Measurements from ENCODE around the gene HS3ST2.
"Not testable (repeated sequence)": the region's sequence is repeated elsewhere in the genome, so short reads cannot be mapped to it uniquely, and the experiment has no call there.

The HS3ST2 gene

DNA sequence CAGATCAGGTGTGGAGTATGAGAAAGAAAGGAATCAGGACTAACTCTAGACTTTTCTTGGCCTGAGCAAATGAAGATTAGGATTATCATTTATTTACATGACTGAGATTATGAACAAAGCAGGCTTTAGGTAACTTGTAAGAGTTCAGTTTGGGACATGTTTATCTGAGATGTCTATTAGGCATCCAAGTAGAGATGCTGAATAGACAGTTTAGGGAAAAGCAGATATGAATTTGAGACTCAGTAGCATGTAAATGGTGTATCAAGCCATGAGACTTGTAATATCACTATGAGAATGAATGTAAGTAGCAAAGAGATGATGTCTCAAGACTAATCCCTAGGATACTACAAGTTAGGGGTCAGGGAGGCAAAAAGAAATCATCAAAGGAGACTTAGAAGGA is 8.6 kb upstream of the HS3ST2 start:
- TF ChIP-seq TAF1 (IDR thresholded peaks at IDR 0.05; ENCODE audit: low read depth, low read length), result no peak
- FAIRE-seq, result no peak
- DNase-seq (ENCODE audit: insufficient read length, low spot score), result no peak

DNA sequence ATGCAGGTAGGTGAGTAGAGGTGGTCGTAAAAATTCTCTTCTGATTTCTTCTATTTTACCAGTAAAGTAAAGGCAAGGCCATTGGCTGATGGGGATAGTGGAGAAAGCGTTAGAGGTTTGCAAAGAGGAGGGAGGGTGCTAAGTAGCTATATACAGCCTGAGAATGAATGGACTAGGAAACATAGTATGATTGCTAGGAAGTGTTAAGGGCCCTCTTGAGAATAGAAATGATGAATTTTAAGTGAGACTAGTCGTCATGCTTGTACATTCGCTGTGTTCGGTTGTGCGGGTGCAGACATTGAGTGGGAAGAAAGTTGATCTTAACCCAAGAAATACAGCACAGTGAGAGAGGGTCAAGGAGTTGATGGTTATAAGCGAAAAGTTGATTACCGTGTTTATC is 7.2 kb upstream of the HS3ST2 start:
- FAIRE-seq, result no peak

DNA sequence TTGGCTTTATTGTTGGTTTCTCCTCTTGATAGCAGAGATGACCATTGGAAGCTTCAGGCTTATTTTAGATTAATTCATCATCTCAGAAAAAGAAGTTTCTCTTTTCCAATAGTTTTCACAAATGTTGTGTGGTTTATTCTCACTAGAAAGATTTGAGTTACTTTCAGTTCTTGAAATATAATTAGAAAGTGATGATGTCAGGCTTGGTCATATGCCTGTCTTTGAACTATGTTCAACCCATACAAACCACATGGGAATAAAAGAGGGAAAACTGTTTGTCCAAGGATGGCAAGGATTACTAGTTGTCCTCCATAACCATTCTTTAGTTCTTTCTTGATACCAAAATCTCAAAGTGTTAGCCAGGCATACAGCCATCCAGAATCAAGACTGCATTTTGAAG is 3.7 kb upstream of the HS3ST2 start:
- FAIRE-seq (no peak), DNase-seq (ENCODE audit: insufficient read length, low spot score) (no peak)
- TF ChIP-seq PAX5 (IDR thresholded peaks at IDR 0.05; ENCODE audit: insufficient read depth, low read length, severe bottlenecking), result no peak
- no peak for TF ChIP-seq SPI1 (IDR thresholded peaks at IDR 0.05; ENCODE audit: low read depth, low read length)
- no peak for TF ChIP-seq POU2F2 (IDR thresholded peaks at IDR 0.05; ENCODE audit: low read depth, low read length)
- no peak for TF ChIP-seq POLR2AphosphoS5 (IDR thresholded peaks at IDR 0.05; ENCODE audit: low read depth, low read length)
- no peak for TF ChIP-seq POLR2A (IDR thresholded peaks at IDR 0.05; ENCODE audit: low read depth, low read length)
- TF ChIP-seq TAF1 (IDR thresholded peaks at IDR 0.05; ENCODE audit: low read depth, low read length), result no peak

More for the DNA sequence above, 7.2 kb upstream of the HS3ST2 start:
- TF ChIP-seq POLR2AphosphoS5 (IDR thresholded peaks at IDR 0.05; ENCODE audit: low read depth, low read length) (no peak), POU2F2 (IDR thresholded peaks at IDR 0.05; ENCODE audit: low read depth, low read length) (no peak), TAF1 (IDR thresholded peaks at IDR 0.05; ENCODE audit: low read depth, low read length) (no peak), PAX5 (IDR thresholded peaks at IDR 0.05; ENCODE audit: insufficient read depth, low read length, severe bottlenecking) (no peak), SPI1 (IDR thresholded peaks at IDR 0.05; ENCODE audit: low read depth, low read length) (no peak), POLR2A (IDR thresholded peaks at IDR 0.05; ENCODE audit: low read depth, low read length) (no peak)
- DNase-seq (ENCODE audit: insufficient read length, low spot score), result no peak

DNA sequence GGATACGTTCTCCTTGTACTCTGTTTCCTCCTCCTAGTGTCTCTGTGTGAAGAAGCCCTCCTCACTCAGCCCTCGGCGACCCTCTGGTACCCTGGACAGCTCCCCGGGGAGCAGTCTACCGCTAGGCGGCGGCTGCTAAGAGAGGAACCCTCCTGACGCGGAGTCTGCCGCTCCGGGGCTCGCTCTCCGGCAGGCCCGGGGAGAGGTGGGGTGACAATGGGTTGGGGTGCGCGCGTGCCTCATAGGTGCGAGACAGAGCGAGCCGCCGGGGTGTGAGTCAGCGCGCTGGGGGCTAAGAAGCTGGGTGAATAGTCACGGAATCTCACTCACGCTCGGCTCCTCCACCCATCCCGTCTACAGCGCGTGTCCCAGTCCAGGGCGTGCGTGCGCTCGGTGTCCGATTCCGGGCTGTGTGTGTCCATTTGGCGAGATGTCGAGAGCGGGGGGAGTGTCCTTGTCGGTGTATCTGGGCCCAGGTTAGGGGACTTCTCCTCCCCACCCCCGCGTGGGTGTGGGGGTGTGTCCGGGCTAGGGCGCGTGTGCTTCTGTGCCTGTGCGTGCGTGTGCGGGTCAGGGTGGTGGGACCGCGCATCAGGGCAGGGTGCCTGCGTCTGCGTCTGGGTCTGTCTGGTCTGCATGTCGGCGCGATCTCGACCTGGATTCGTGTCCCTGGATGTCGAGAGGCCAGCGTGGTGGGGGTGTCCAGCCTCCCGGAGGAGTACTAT is 577 bp upstream of the HS3ST2 start:
- TF ChIP-seq POU2F2 (IDR thresholded peaks at IDR 0.05; ENCODE audit: low read depth, low read length) (no peak), POLR2A (IDR thresholded peaks at IDR 0.05; ENCODE audit: low read depth, low read length) (no peak), PAX5 (IDR thresholded peaks at IDR 0.05; ENCODE audit: insufficient read depth, low read length, severe bottlenecking) (no peak), POLR2AphosphoS5 (IDR thresholded peaks at IDR 0.05; ENCODE audit: low read depth, low read length) (no peak), TAF1 (IDR thresholded peaks at IDR 0.05; ENCODE audit: low read depth, low read length) (no peak), SPI1 (IDR thresholded peaks at IDR 0.05; ENCODE audit: low read depth, low read length) (no peak)
- no peak for FAIRE-seq
- DNase-seq (ENCODE audit: insufficient read length, low spot score), result peak; percentile 36

GRCh38 chr16:22814711-22815105 is 746 bp downstream of the HS3ST2 start:
- TF ChIP-seq PAX5 (IDR thresholded peaks at IDR 0.05; ENCODE audit: insufficient read depth, low read length, severe bottlenecking), result no peak
- TF ChIP-seq POLR2A (IDR thresholded peaks at IDR 0.05; ENCODE audit: low read depth, low read length), result no peak
- no peak for TF ChIP-seq POLR2AphosphoS5 (IDR thresholded peaks at IDR 0.05; ENCODE audit: low read depth, low read length)
- TF ChIP-seq TAF1 (IDR thresholded peaks at IDR 0.05; ENCODE audit: low read depth, low read length), result no peak
- TF ChIP-seq SPI1 (IDR thresholded peaks at IDR 0.05; ENCODE audit: low read depth, low read length), result no peak
- no peak for TF ChIP-seq POU2F2 (IDR thresholded peaks at IDR 0.05; ENCODE audit: low read depth, low read length)
- FAIRE-seq (no peak), DNase-seq (ENCODE audit: insufficient read length, low spot score) (no peak)

DNA sequence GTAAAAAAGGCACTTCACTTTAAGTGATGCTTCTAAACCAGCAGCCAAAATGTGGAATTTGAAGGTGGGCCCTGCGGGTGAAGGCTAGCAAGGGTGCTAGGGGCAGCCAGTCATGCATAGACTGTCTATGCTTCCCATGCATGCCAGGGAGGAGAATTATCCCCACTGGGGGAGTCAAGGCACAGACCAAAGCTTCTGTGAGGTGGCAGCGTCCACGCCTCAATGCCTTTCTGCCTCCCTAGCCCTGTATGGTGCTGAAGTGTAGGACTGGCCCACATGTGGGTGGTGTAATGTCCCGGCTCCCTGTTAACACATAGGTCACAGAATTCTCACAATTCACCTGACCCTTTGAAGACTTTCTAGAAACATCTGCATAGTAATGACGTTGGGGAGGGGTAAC is 1.9 kb downstream of the HS3ST2 start:
- FAIRE-seq, result no peak
- TF ChIP-seq POLR2A (IDR thresholded peaks at IDR 0.05; ENCODE audit: low read depth, low read length), result no peak
- no peak for TF ChIP-seq SPI1 (IDR thresholded peaks at IDR 0.05; ENCODE audit: low read depth, low read length)
- no peak for TF ChIP-seq TAF1 (IDR thresholded peaks at IDR 0.05; ENCODE audit: low read depth, low read length)
- TF ChIP-seq POLR2AphosphoS5 (IDR thresholded peaks at IDR 0.05; ENCODE audit: low read depth, low read length), result no peak
- no peak for TF ChIP-seq POU2F2 (IDR thresholded peaks at IDR 0.05; ENCODE audit: low read depth, low read length)
- TF ChIP-seq PAX5 (IDR thresholded peaks at IDR 0.05; ENCODE audit: insufficient read depth, low read length, severe bottlenecking), result no peak
- DNase-seq (ENCODE audit: insufficient read length, low spot score), result no peak

DNA sequence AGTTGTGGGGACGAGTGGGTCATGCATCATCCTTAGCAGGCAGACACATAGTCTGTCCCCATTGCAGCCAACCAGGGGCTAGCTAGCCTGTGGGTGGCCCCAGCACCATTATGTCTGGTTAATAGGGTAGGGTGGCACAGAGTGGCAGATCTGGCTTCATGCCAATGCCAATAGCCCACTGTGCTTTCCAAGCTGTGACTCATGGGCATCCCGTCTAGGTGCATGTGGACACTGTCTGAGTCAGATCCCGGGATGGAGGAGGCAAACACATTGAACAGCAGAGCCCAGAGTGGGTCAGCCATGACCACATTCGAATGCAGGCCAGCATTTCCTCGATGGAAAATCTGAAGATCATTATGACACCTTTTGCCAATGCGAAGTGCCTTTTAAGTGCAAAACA is 2.5 kb downstream of the HS3ST2 start:
- TF ChIP-seq PAX5 (IDR thresholded peaks at IDR 0.05; ENCODE audit: insufficient read depth, low read length, severe bottlenecking) (no peak), POU2F2 (IDR thresholded peaks at IDR 0.05; ENCODE audit: low read depth, low read length) (no peak), POLR2A (IDR thresholded peaks at IDR 0.05; ENCODE audit: low read depth, low read length) (no peak), SPI1 (IDR thresholded peaks at IDR 0.05; ENCODE audit: low read depth, low read length) (no peak), TAF1 (IDR thresholded peaks at IDR 0.05; ENCODE audit: low read depth, low read length) (no peak), POLR2AphosphoS5 (IDR thresholded peaks at IDR 0.05; ENCODE audit: low read depth, low read length) (no peak)
- DNase-seq (ENCODE audit: insufficient read length, low spot score) (no peak), FAIRE-seq (no peak)

DNA sequence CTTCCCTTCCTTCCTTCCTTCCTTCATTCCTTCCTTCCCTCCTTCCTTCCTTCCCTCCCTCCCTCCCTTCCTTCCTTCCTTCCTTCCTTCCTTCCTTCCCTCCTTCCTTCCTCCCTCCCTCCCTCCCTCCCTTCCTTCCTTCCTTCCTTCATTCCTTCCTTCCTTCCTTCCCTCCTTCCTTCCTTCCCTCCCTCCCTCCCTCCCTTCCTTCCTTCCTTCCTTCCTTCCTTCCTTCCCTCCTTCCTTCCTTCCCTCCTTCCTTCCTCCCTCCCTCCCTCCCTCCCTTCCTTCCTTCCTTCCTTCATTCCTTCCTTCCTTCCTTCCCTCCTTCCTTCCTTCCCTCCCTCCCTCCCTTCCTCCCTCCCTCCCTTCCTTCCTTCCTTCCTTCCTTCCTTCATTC is 4.8 kb downstream of the HS3ST2 start:
- not testable (repeated sequence) for FAIRE-seq; DNase-seq (ENCODE audit: insufficient read length, low spot score)

- DNase-seq (ENCODE audit: insufficient read length, low spot score), result no peak
- FAIRE-seq, result no peak
- TF ChIP-seq POLR2AphosphoS5 (IDR thresholded peaks at IDR 0.05; ENCODE audit: low read depth, low read length), result no peak
- TF ChIP-seq POLR2A (IDR thresholded peaks at IDR 0.05; ENCODE audit: low read depth, low read length), result no peak
- no peak for TF ChIP-seq TAF1 (IDR thresholded peaks at IDR 0.05; ENCODE audit: low read depth, low read length)
- no peak for TF ChIP-seq POU2F2 (IDR thresholded peaks at IDR 0.05; ENCODE audit: low read depth, low read length)
- no peak for TF ChIP-seq PAX5 (IDR thresholded peaks at IDR 0.05; ENCODE audit: insufficient read depth, low read length, severe bottlenecking)
- no peak for TF ChIP-seq SPI1 (IDR thresholded peaks at IDR 0.05; ENCODE audit: low read depth, low read length)
Observed at GRCh38 chr16:22838681-22839080, 24.7 kb downstream of the HS3ST2 start.

DNA sequence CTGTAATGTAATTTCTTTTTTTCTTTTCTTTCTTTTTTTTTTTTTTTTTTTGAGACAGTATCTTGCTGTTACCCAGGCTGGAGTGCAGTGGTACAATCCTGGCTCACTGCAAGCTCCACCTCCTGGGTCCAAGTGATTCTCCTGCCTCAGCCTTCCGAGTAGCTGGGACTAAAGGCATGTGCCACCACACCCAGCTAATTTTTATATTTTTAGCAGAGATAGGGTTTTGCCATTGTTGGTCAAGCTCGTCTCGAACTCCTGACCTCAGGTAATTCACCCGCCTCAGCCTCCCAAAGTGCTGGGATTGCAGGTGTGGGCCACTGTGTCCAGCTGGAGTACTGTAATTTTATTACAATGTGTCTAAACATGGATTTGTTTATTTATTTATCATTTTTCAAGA is 28.1 kb downstream of the HS3ST2 start:
- not testable (repeated sequence) for DNase-seq (ENCODE audit: insufficient read length, low spot score); FAIRE-seq

- DNase-seq (ENCODE audit: insufficient read length, low spot score) (no peak), FAIRE-seq (no peak)
- TF ChIP-seq POU2F2 (IDR thresholded peaks at IDR 0.05; ENCODE audit: low read depth, low read length) (no peak), TAF1 (IDR thresholded peaks at IDR 0.05; ENCODE audit: low read depth, low read length) (no peak), POLR2A (IDR thresholded peaks at IDR 0.05; ENCODE audit: low read depth, low read length) (no peak), PAX5 (IDR thresholded peaks at IDR 0.05; ENCODE audit: insufficient read depth, low read length, severe bottlenecking) (no peak), POLR2AphosphoS5 (IDR thresholded peaks at IDR 0.05; ENCODE audit: low read depth, low read length) (no peak), SPI1 (IDR thresholded peaks at IDR 0.05; ENCODE audit: low read depth, low read length) (no peak)
Observed at GRCh38 chr16:22843122-22843521, 29.2 kb downstream of the HS3ST2 start.

Data from GM12891 (cell line).